ENCODE measurements around the gene TPM3.

TPM3 gene

DNA sequence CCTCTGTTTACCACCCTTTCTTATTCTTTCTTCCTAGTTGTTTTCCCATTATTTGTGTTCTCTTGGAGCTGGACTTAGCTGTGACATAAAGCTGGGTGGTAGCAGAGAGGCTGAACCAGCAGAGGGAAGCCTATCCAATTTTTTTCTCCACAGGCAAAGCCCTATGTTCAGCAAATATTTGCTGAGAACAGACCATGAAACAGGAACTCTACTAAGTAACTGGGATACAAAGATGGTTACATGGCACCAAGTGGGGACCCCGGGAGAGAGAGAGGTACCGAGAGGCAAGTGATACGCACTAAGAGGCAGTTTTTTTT, 7.6 kb upstream of the TPM3 start:
- no peak for DNase-seq

DNA sequence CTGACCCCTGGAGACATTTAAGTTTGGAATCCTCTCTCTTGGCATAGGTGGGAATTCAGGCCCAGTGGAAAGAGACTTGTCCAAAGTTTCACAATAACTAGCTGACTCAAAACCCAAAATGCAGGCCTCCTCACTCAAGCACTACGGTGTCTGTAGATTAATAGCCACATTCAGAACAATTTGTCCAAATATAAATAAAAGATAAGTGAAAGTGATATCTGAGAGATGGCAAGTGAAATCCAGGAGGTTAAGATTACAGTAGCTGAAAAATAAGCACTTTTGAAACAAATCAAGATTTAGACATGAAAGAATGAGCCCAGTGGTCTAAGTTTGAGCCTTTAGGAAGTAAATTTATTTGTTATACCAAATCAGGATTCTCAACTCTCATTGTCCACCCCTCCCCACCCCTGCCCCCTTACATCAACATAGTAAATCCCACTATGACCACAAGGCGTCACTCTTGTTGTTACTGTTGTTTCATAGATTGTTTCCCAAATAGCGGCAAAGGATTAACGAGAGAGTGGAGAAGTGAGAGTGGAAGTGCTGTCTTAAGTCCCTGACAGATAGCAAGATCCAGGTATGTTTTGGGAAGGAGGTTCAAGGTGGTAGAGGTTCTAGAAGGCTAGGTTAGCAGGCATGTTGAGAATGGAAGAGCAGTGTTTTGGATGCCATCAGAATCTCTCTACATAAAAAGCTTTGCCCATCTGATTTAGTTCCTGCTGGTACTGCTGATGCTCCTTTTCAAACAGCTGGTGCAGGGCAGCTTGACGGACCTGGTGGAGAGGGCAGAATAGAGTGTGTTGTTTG, 7.1 kb upstream of the TPM3 start:
- DNase-seq, result no peak

GRCh38 chr1:154193821-154194220, 1.9 kb upstream of the TPM3 start:
- peak; percentile 46 for DNase-seq

GRCh38 chr1:154192476-154192875, 576 bp upstream of the TPM3 start:
- DNase-seq, result no peak

DNA sequence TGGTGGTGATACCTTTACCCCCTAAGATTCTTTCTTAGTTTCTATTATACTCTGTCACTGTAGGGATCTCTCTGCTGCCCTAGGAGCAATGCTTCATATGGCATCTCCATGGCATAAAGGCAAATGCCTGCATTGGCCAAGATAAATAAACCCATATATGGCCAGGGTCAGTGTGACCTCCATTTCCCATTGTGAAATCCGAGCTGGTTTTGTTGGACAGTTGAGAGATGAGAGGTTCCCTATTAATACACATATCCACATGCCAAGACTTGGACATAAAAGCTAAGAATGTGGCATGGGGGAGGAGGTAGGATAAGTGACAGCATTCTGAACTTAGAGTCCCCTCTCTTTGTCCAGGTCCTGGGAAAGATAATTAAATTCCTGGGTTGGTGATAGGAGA, 1.4 kb downstream of the TPM3 start:
- no peak for DNase-seq

DNA sequence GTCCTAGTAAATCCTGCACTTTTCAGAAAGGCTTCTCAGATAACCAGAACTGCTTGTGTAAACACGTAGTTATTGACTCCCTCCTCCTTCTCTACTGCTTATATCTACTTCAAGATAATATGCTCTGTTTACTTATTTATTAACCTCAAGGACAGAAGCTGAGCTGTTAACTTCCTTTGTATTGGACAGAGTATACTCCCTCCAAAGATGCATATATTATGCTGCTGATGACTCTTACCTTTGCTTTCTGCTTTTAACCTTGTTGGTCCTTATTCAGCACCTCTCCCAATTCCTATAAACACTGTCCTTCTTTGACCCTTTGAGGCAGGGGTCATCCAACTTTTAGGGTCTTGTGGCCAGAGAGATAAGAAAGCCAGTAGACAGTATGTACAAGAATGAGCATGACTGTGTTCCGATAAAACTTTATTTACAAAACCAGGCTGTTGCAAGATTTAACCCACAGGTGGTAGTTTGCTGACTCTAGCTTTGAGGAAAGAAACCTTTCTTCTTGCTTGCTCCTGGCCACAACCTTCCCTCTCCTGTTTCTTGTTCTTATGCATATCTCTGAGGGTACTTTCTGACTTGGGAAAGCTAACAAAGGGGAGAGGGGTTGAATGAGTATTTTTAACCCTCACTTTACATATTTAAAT, 4.9 kb downstream of the TPM3 start:
- DNase-seq, result peak; percentile 18

GRCh38 chr1:154186177-154186576, 5.7 kb downstream of the TPM3 start:
- DNase-seq, result peak; percentile 64

DNA sequence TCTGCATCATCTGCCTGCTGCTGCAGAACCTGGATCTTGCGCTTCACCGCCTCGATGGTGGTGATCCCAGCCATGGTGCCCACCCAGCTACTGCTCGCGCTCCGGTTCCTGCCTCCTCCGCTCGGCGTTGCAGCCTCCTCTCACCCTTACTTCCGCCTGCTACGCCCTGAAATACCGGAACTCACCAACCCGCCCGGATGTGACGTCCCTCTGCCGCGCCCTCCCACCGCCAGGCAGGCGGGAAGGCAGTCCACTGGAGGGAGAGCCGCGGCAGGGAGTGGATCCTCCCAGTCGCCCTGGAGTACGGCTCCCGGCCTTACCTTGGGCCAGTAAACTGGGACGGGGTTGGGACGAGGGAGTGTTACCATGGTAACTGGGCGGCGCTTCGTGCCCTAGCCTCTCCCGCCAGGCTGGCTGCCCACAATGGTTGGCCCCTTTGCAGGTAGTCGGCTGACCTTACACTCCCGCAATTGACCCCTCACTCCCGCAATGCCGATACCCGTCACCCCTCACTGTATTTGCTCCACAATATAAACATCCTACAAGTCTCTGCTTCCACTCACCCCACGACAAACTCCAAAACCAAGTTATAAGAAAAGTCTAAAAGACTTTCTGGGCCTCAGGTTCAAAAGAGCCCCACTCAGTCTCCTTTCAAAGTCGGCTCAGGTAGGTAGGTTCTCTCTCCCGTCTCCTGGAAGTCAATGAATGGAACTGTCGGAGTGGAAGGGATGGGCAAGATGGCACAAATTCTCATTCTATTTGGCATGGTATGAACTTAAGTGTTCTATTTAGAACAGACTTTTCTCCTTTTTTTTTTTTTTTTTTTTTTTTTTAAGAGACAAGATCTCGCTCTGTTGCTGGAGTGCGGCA, 8.6 kb downstream of the TPM3 start:
- peak; percentile 95 for DNase-seq

- DNase-seq, result peak; percentile 42
Observed at GRCh38 chr1:154182344-154183045, 9.4 kb downstream of the TPM3 start.

- no peak for DNase-seq
Observed at GRCh38 chr1:154181944-154182343, 10.0 kb downstream of the TPM3 start.

DNA sequence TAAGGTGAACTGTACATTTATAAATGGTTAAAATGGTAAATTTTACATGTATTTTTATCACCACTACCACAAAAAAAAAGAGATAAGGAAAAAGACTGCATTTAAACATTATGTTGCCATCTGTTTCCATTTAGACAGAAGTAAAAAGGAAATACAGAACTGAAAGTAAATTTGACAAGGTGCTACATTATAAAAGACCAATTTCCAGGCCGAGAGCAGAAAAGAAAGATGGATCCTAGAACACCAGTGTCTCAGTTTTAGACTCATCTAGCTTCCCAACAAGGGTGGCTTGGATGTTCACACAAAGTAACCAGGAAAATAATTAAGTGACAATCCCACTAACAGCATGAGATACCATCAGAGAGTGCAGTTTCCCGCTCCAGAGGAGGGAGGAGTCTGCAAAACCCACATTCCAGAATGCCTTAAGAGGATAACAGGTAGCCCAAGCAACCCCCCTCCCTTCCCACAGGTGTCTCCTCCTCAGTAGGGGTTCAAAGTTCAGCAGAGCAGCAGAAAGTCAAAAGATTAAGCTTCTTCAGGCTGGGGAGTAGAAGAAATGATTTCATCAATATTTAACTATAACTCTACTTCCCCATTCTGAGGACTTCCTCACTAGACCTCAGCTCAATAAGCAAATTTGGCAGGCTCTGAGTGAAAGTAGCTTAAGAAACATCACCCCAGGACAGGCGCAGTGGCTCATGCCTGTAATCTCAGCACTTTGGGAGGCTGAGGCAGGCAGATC, 11.8 kb downstream of the TPM3 start:
- no peak for DNase-seq

GRCh38 chr1:154178911-154179811, 12.7 kb downstream of the TPM3 start:
- no peak for DNase-seq

GRCh38 chr1:154178013-154178412, 13.9 kb downstream of the TPM3 start:
- no peak for DNase-seq

GRCh38 chr1:154176337-154176736, 15.6 kb downstream of the TPM3 start:
- DNase-seq, result no peak

DNA sequence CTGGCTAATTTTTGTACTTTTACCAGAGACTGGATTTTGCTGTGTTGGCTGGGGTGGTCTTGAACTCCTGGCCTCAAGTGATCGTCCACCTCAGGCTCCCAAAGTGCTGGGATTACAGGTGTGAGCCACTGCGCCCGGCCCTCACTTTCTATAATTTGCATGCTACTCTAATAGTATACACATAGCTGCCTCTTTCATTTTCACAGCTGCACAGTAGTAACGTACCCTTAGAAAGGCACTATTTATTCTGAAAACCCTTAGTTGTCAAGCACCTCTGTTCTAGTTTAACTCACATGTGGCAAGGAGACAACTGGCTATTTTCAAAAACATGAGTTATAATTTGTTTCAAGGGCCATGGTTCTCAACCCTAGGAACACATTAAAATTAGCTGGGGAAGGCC, 17.2 kb downstream of the TPM3 start:
- DNase-seq, result no peak

DNA sequence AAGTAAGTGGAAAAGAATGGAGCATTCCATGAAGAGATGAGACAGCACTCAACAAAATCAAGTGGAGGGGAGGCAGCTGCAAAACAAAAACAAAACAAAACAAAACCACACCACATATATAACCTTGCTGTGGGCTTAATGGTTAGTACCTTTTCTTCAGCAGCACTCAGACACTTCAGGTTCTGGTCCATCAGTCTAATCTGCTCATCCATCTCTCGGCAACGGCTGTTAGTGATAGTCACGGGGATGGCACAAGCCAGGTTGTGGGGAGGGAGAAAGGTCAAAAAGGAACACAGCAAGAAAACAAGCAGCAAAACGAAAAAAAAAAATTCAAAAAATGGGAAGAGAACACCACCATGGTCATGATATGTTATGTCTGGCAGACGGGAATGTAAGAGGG, 20.0 kb downstream of the TPM3 start:
- no peak for DNase-seq

DNA sequence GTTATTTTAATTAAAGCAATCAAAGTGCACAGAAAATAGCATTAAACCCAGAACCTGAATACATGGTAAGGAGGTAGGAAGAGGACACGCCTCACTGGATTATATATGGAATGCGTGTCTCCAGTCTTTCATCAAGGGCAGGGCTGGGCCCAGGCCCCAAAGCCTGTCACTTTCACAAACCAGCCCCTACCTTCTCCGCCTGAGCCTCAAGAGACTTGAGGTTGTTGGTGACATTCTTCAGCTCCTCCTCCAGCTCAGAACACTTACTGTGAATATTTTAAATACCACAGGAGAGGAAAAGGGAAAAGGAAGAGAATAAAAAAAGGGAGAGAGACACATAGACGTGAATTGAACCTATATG, 20.7 kb downstream of the TPM3 start:
- DNase-seq, result no peak

- no peak for DNase-seq
Observed at GRCh38 chr1:154170547-154171222, 21.2 kb downstream of the TPM3 start.

- no peak for DNase-seq
Observed at GRCh38 chr1:154167461-154167860, 24.4 kb downstream of the TPM3 start.

- DNase-seq, result no peak
Observed at GRCh38 chr1:154166207-154166606, 25.7 kb downstream of the TPM3 start.

GRCh38 chr1:154159554-154159953, 32.3 kb downstream of the TPM3 start:
- no peak for DNase-seq
